K562 (cell line): ENCODE results near the gene NINL.

ENCODE experiments used
- BHLHE40 ChIP-seq: IDR thresholded peaks from 2 replicates; pipeline ENCODE4 v1.6.1; 2011; ENCODE audit warnings: low read length, improper control_type of control experiment
- CGGBP1 ChIP-seq: fragments of 250-450 bp; sonication (Bioruptor Pico); IDR thresholded peaks from 2 replicates; pipeline ENCODE4 v1.9.0; 2021; ENCODE audit warnings: mild to moderate bottlenecking
- CREBBP ChIP-seq: IDR thresholded peaks from one replicate; pipeline ENCODE4 v1.6.1; 2012; ENCODE audit warnings: low read depth, mild to moderate bottlenecking, control low read depth, inconsistent platforms, low read length
- CTCF ChIP-seq, 3 experiments: IDR thresholded peaks in 2 of 3; conservative IDR thresholded peaks in 1 of 3; 2 replicates each; pipeline ENCODE4 v1.5.1; 2011 to 2012; ENCODE audit warnings: low read length in 3 of 3, mild to moderate bottlenecking in 3 of 3, control low read depth in 2 of 3, improper control_type of control experiment in 1 of 3, inconsistent platforms in 1 of 3, low read depth in 1 of 3, mixed read lengths in 1 of 3, moderate library complexity in 1 of 3; ENCODE audit not compliant: insufficient read depth in 2 of 3
- JUN ChIP-seq, 2 experiments: sonication (generic) in 1 of 2; formaldehyde crosslinking in 1 of 2; IDR thresholded peaks; 2 replicates each; pipeline versions ENCODE4 v1.6.1 to v1.8.0; 2012 to 2022; ENCODE audit warnings: borderline replicate concordance in 2 of 2, mild to moderate bottlenecking in 2 of 2, improper control_type of control experiment in 1 of 2, low read depth in 1 of 2, low read length in 1 of 2, missing genetic modification reagents in 1 of 2
- MEF2D ChIP-seq: conservative IDR thresholded peaks from 2 replicates; pipeline ENCODE4 v1.6.1; 2016; ENCODE audit warnings: low read depth, missing genetic modification characterization, missing compliant biosample characterization
- NBN ChIP-seq: fragments of 450-650 bp; IDR thresholded peaks from 2 replicates; pipeline ENCODE4 v1.6.1; 2016; ENCODE audit warnings: low read depth, mild to moderate bottlenecking
- NR2C1 ChIP-seq, 2 experiments: fragments of 450-650 bp; IDR thresholded peaks; 2 replicates each; pipeline ENCODE4 v1.6.1; 2017; ENCODE audit warnings: mild to moderate bottlenecking in 2 of 2, antibody characterized with exemption in 1 of 2, inconsistent platforms in 1 of 2, missing compliant biosample characterization in 1 of 2, missing genetic modification characterization in 1 of 2
- RFX1 ChIP-seq: fragments of 450-650 bp; IDR thresholded peaks from 2 replicates; pipeline ENCODE4 v1.6.1; 2016; ENCODE audit warnings: mild to moderate bottlenecking, moderate library complexity
- RNF2 ChIP-seq: sonication (generic); IDR thresholded peaks from 2 replicates; pipeline ENCODE4 v1.6.1; 2016
- TBP ChIP-seq: optimal IDR thresholded peaks from 2 replicates; pipeline ENCODE3; 2011; ENCODE audit warnings: low read depth, low read length, improper control_type of control experiment
- TEAD1 ChIP-seq, 2 experiments: fragments of 450-650 bp in 1 of 2; sonication (generic) in 1 of 2; formaldehyde crosslinking; IDR thresholded peaks; 2 replicates each; pipeline versions ENCODE4 v1.4.0 to v1.8.0; 2020 to 2022; ENCODE audit warnings: mild to moderate bottlenecking in 2 of 2, missing genetic modification reagents in 1 of 2
- ZKSCAN1 ChIP-seq: fragments of 150-350 bp; IDR thresholded peaks from 2 replicates; pipeline ENCODE4 v1.6.1; 2016; ENCODE audit warnings: low read depth, low read length
- ZNF318 ChIP-seq, 2 experiments: fragments of 450-650 bp; IDR thresholded peaks; 2 replicates each; pipeline ENCODE4 v1.6.1; 2016; ENCODE audit warnings: mild to moderate bottlenecking in 2 of 2, borderline replicate concordance in 1 of 2, low read depth in 1 of 2, moderate library complexity in 1 of 2

- TF ChIP-seq TEAD1 (CRISPR knock-in tag; IDR thresholded peaks at IDR 0.05) (no peak), RFX1 (no peak), RNF2 (no peak), ZKSCAN1 (no peak), MEF2D (tag) (no peak), JUN (IDR thresholded peaks at IDR 0.05; ENCODE audit: borderline replicate concordance, low read depth, low read length) (no peak), JUN (CRISPR knock-in tag; IDR thresholded peaks at IDR 0.05; ENCODE audit: borderline replicate concordance) (no peak), BHLHE40 (no peak), TBP (no peak), NR2C1 (IDR thresholded peaks at IDR 0.05) (no peak), NR2C1 (tag; IDR thresholded peaks at IDR 0.05) (no peak), CTCF (IDR thresholded peaks at IDR 0.05 in 2 of 3, conservative IDR thresholded peaks at IDR 0.05 in 1 of 3; ENCODE audit: insufficient read depth in 2 of 3, low read depth in 1 of 3, low read length in 3 of 3) (no peak), CREBBP (no peak), CGGBP1 (CRISPR knock-in tag) (no peak), ZNF318 (IDR thresholded peaks at IDR 0.05; ENCODE audit: borderline replicate concordance in 1 of 2, low read depth in 1 of 2) (no peak), NBN (no peak)
Measured at GRCh38 chr20:25471020-25471419, 114.3 kb downstream of the NINL start.
